HG02840 (cell line): ENCODE data around the gene VENTX.

Source experiments
- ATAC-seq: cut with Tn5 transposase; IDR thresholded peaks from one replicate; pipeline ENCODE4 v1.9.1; 2021; ENCODE audit warnings: mild to moderate bottlenecking, moderate library complexity, moderate number of reproducible peaks; ENCODE audit not compliant: unreplicated experiment, low FRiP score

Gene VENTX

DNA sequence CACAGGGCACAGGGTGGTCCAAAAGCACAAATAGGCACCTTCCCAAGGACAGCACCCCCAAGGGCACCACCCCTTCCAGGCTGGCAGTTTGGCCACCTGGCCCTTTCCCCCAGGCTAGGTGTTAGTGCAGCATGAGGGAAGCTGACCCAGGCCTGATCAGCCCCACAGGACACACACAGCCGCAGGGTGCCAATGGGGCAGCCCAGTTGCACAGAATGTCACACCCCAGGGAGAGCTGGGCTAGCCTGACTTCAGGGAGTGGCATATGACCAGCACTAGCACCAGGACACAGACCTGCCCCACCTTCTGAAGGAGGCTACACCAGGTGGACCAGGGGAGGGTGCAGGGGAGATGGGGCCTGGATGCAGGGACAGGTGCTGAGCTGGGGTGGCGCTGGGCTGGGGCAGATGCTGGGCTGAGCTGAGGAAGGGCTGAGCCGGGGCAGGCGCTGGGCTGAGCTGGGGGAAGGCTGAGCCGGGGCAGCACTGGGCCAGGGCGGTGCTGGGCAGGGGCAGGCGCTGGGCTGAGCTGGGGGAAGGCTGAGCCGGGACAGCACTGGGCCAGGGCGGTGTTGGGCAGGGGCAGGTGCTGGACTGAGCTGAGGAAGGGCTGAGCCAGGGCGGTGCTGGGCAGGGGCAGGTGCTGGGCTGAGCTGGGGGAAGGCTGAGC, 42.9 kb downstream of the VENTX start:
- no peak for ATAC-seq

DNA sequence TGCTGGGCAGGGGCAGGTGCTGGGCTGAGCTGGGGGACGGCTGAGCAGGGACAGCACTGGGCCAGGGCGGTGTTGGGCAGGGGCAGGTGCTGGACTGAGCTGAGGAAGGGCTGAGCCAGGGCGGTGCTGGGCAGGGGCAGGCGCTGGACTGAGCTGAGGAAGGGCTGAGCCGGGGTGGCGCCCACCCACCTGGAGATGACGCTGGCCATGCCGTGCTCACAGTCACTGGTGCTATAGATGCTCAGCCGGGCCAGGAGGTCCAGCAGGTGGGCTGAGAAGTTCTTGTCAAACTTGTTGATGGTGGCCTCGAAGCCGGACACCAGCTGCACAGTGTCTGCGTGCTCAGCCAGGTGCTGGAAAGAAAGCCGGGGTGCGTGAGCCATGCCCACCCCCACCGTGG, 43.4 kb downstream of the VENTX start:
- ATAC-seq, result no peak

DNA sequence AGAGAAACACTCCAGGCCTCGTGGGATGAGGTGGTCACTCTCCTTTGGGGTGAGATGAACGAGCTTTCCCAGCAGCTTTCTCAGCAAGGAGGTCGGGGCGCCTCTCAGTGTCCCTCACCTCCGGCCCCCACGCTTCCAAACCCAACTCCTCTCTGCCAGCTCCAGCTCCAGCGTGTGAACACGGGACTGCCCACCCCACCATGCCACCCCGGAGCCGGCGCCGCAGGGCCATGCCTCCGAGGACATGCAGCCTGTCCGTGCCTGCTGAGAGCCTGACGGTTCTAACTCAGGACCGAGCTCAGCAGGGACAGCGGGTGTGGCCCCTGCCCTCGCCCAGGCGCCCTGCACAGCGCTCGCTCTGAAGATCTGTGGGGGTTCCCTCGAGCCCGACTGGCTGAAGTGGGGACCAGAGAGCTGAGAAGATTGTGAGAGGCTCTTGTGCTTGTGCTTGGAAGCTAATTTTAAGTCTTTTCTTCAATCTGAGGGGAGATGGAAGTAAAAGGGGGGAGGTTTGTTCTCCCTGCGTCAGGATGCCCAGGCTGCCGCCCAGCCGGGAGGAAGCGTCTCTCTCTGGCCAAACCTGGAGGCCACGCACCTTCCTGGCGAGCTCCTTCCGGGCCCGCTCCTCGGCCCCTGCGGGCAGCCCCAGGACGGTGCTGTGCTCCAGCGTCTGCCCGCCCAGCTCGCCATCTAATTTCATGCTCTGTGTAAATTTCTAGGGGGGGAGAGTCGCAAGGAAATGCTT, 44.1 kb downstream of the VENTX start:
- ATAC-seq, result no peak

DNA sequence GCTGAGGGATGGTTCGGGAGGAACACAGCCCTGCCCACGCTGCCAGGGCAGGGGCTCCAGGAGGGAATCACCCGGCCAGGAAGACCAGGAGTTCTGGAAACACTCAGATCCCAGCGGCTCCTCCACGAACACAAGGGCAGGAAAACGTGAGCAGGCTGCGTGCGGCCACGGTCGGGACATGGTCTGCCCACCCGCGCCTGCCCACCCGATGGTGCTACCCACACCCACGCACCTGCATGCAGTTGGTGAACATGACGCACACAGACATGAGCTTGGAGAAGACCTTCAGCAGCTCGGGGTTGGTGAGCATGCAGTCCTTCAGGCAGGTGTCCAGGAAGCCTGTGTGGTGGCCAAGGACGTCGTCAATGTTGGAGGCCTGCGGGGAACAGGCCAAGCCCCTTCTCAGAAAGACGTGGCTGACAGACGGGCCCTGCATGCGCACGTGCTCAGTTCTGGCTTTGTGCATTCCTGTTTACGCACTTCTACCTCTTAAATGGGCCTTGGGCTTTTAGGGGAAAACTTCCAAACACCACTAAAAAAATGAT, 45.3 kb downstream of the VENTX start:
- no peak for ATAC-seq

DNA sequence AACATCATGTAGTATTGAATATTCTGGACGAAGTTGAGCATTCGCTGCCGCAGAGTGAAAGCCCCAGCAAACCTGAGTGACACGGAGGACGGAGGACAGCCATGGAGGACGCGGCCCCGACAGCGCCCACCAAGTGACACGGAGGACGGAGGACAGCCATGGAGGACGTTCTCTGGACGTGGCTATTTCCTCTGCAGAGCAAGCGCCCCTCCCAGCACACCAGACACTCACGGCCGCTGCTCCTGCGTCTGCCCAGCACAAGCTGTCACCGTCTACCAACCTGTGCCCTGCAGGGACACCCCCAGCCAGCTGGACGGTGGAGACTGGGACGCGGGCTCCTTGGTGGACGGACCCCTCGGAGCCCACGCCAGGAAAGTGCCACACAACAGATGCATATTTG, 46.3 kb downstream of the VENTX start:
- no peak for ATAC-seq

DNA sequence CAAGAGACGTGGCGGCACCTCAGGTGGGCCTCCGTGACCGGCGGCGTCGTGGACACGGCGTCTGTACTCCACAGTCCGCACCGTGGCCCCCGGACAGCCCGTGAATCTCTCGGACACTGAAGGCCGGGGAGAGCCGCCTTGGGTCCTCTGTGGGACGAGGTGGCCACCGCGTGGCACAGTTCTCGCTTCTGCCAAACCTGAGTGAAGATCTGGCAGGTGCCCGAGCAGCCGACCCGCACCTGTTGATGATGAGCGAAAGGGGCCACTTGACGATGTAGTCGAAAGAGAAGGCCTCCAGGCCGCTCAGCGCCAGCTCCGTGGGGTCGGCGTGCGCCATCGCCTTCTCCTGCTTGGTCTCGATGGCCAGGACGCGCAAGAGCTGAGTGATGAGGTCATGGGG, 47.6 kb downstream of the VENTX start:
- ATAC-seq, result no peak

DNA sequence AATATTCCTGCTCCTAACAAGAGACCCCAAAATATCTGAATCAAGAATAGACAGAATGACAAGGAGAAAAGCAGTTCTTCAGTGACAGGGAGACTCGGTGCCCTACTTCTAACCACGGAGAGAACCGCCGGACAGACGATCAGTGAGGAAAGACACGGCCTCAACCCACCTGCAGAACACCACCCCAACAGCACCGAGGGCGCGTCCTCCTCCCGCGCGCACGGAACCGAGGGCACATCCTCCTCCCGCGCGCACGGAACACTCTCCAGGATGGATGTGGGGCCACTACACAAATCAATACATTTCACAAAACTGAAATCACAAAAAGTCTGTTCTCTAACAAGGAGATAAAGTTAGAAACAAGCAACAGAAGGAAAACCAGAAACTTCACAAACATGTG, 48.7 kb downstream of the VENTX start:
- no peak for ATAC-seq

DNA sequence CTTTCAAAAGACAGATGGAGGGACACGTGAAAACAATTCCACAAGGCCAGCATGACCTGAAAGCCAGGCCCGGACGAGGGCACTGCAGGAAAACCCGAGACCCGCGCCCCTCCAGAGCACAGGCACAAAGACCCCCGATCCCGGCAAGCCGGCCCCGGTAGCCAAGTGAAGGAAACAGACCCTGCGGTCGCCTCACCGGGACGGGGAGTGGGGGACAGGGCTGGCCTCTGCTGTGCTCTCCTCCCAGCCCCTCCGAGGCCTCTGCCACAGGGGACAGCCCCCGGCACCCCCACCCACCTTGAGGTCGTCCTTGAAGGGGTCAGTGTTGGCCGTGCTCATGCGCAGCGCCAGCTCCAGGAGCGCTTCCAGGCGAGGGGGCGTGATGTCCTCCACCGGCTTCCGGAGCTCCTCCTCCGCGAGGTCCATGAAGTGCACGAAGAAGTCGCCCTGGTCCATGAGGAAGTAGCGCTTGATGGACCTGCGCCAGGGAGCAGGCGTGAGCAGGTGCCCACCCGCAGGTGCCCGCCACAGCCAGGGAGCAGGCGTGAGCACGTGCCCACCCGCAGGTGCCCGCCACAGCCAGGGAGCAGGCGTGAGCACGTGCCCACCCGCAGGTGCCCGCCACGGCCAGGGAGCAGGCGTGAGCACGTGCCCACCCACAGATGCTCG, 50.3 kb downstream of the VENTX start:
- no peak for ATAC-seq

DNA sequence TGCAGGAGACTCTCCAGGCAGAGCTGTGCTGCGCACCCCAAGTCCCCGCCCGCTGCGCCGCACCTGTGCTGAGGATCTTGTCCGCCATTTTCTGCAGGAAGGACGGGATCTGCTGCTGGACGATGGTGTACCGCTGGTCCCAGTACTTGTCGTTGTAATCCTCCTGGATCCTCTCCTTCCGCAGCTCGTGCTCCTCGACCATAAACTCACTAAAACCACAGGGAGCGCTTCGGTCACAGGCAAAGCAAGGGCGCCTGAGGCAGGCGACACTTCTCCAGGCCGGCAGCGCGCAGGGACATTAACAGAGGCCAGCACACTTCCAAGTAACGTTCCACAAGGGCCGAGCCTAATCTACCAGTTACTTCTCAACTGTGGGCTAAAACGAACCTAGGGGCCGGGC, 52.1 kb downstream of the VENTX start:
- no peak for ATAC-seq
